Activated CD4-positive, alpha-beta T cell treated with anti-CD3 and anti-CD28 coated beads, Interleukin-2, amount 10 ng/mL, durations not matched to agents 7 days and 5 days (primary cell): ENCODE data around the gene CCL14. TPM values are rescaled to one million over a fixed set of nuclear protein-coding genes. Genes with fewer than 3 reads are reported as not detected.
"Not testable (repeated sequence)": the region's sequence is repeated elsewhere in the genome, so short reads cannot be mapped to it uniquely, and the experiment has no call there.

Experiments
- CTCF ChIA-PET: fragments of 350-600 bp; sonication (Branson Sonifier 250); formaldehyde crosslinking; loops from one replicate; lab custom pipeline; 2021; ENCODE audit warnings: antibody characterized with exemption; lab: Charles Lee
- POLR2A ChIA-PET: fragments of 350-600 bp; sonication (Branson Sonifier 250); formaldehyde crosslinking; loops from one replicate; lab custom pipeline; 2021; ENCODE audit warnings: antibody characterized with exemption; lab: Charles Lee
- DNase-seq: peaks from one replicate; pipeline ENCODE4 v3.0.0-alpha.2; 2020
- H3K27ac Mint-ChIP-seq: one replicate; pipeline ENCODE4 v1.8.0; 2021; ENCODE audit warnings: mild to moderate bottlenecking, moderate library complexity, mixed read lengths
- H3K27me3 Mint-ChIP-seq: one replicate; pipeline ENCODE4 v1.8.0; 2021; ENCODE audit warnings: mixed read lengths
- H3K36me3 Mint-ChIP-seq: one replicate; pipeline ENCODE4 v1.8.0; 2021; ENCODE audit warnings: low read depth, mixed read lengths
- H3K4me1 Mint-ChIP-seq: one replicate; pipeline ENCODE4 v1.8.0; 2021; ENCODE audit warnings: mixed read lengths
- H3K4me3 Mint-ChIP-seq: one replicate; pipeline ENCODE4 v1.8.0; 2021; ENCODE audit warnings: mild to moderate bottlenecking, moderate library complexity, mixed read lengths
- H3K9me3 Mint-ChIP-seq: one replicate; pipeline ENCODE4 v1.8.0; 2021; ENCODE audit warnings: mixed read lengths
- total RNA-seq, 2 experiments: library from RNA; stranded (reverse); gene quantifications; one replicate each; pipeline ENCODE4 v1.2.3, GENCODE V29; 2021

Gene CCL14
- total RNA-seq, 2 experiments from 2014 or later: not detected

DNA sequence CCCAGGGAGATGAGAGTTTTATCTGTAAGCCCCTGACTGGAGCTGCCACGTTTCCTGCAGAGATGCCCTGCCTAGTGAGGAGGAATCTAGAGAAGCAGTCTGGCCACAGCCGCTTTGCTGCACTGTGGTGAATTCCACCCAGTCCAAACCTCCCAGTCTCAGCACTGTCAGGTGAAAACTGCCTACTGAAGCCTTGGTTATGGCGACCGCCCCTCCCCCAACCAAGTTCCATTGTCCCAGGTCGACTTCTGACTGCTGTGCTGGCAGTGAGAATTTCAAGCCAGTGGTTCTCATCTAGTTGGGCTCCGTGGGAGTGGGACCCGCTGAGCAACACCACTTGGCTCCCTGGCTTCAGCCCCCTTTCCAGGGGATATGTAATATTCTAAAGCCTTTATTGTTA lies 32.8 kb downstream of the CCL14 start:
- ChIA-PET CTCF (no interaction called here), POLR2A (no interaction called here)
- H3K27me3 Mint-ChIP-seq: peaks cover 39% of the 10 kb centered on the region
- no peaks in the 10 kb centered on the region for H3K36me3 Mint-ChIP-seq
- H3K4me1 Mint-ChIP-seq: no peaks in the 10 kb centered on the region
- H3K9me3 Mint-ChIP-seq: no peaks in the 10 kb centered on the region
- H3K4me3 Mint-ChIP-seq: no peak overlapping the region
- H3K27ac Mint-ChIP-seq: no peak overlapping the region
- DNase-seq: no peak

GRCh38 chr17:35949401-35949800 lies 37.1 kb downstream of the CCL14 start:
- DNase-seq: no peak
- Mint-ChIP-seq H3K36me3 (no peaks in the 10 kb centered on the region), H3K4me3 (no peak overlapping the region), H3K9me3 (no peaks in the 10 kb centered on the region), H3K27me3 (peaks cover 19% of the 10 kb centered on the region), H3K4me1 (peaks cover 5% of the 10 kb centered on the region), H3K27ac (no peak overlapping the region)
- ChIA-PET CTCF (no interaction called here), POLR2A (no interaction called here)

DNA sequence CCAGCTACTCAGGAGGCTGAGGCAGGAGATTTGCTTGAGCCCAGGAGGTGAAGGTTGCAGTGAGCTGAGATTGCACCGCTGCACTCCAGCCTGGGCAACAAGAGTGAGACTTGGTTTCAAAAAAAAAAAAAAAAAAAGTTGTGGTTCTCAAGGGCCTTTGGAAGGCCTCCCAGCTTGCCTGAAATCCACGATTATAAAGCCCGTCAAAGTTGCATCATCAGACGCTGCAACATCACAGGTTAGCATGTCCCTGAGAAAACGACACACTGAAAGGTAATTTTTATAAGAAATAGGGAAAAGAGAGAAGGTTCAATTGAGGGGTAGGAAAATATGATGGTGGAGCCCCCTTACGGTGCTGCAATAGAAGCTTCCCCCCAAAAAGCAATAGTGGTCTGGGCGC lies 38.4 kb downstream of the CCL14 start:
- Mint-ChIP-seq H3K4me3 (no peak overlapping the region), H3K27me3 (peaks cover 12% of the 10 kb centered on the region), H3K36me3 (no peaks in the 10 kb centered on the region), H3K4me1 (peaks cover 5% of the 10 kb centered on the region), H3K9me3 (no peaks in the 10 kb centered on the region), H3K27ac (no peak overlapping the region)
- ChIA-PET POLR2A (no interaction called here), CTCF (interaction anchor here (0.6 to 1.2 kb wide), 4 partner anchors 28 to 1155 kb away, joined by 3 to 5 read pairs (median 3); no protein-coding TSS in a partner anchor)
- no peak for DNase-seq

GRCh38 chr17:35947156-35947585 lies 39.4 kb downstream of the CCL14 start:
- peak; percentile 61 for DNase-seq
- no peaks in the 10 kb centered on the region for H3K9me3 Mint-ChIP-seq
- peak overlapping the region; percentile 10 for H3K4me3 Mint-ChIP-seq
- no peak overlapping the region for H3K27ac Mint-ChIP-seq
- ChIA-PET CTCF (interaction anchor here (0.6 to 1.2 kb wide), 5 partner anchors 15 to 288 kb away, joined by 3 to 5 read pairs (median 4); no protein-coding TSS in a partner anchor), POLR2A (no interaction called here)
- H3K4me1 Mint-ChIP-seq: peaks cover 8% of the 10 kb centered on the region
- no peaks in the 10 kb centered on the region for H3K36me3 Mint-ChIP-seq
- H3K27me3 Mint-ChIP-seq: peaks cover 10% of the 10 kb centered on the region

GRCh38 chr17:35944151-35944550 lies 42.4 kb downstream of the CCL14 start:
- Mint-ChIP-seq H3K36me3 (no peaks in the 10 kb centered on the region), H3K9me3 (no peaks in the 10 kb centered on the region), H3K27ac (no peak overlapping the region), H3K4me3 (no peak overlapping the region), H3K27me3 (peaks cover 6% of the 10 kb centered on the region), H3K4me1 (peaks cover 8% of the 10 kb centered on the region)
- no peak for DNase-seq
- ChIA-PET CTCF (interaction anchor here (0.7 kb wide), 1 partner anchor 1673 kb away, joined by 3 read pairs; no protein-coding TSS in a partner anchor), POLR2A (no interaction called here)

DNA sequence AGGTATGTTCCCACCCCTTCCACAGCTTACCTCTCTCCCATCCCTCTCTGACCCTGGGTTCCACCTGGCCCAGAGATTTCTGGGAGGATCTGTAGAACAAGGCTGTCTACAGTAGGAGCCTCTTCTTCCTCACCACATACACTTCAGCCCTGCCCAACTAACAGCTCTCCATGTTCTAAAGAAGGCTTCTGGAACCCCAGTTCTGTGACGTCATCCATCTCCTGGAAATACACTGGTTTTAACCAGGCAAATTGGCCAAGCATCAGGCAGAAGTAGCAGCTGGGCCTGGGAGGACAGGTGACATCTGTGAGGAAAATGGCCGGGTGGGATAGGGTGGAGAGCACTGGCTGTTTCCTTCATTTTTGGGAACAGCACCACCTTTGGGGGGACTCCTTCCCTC lies 43.0 kb downstream of the CCL14 start, which contains the start of gene LYZL6:
LYZL6 (minus strand) TSS at position 177 of the 400 bp plus-strand sequence. CDS start 4,357 bp downstream, outside the sequence.
- POLR2A ChIA-PET: no interaction called here
- Mint-ChIP-seq H3K9me3 (peaks cover 2% of the 10 kb centered on the region), H3K36me3 (no peaks in the 10 kb centered on the region), H3K4me3 (no peak within 1 kb of the TSS), H3K4me1 (peaks cover 8% of the 10 kb centered on the region), H3K27ac (no peak within 1 kb of the TSS), H3K27me3 (peaks cover 6% of the 10 kb centered on the region)
- CTCF ChIA-PET: interaction anchor here (0.7 to 1.0 kb wide), 3 partner anchors 32 to 1674 kb away, joined by 3 to 8 read pairs (median 3); no protein-coding TSS in a partner anchor
- no peak for DNase-seq

DNA sequence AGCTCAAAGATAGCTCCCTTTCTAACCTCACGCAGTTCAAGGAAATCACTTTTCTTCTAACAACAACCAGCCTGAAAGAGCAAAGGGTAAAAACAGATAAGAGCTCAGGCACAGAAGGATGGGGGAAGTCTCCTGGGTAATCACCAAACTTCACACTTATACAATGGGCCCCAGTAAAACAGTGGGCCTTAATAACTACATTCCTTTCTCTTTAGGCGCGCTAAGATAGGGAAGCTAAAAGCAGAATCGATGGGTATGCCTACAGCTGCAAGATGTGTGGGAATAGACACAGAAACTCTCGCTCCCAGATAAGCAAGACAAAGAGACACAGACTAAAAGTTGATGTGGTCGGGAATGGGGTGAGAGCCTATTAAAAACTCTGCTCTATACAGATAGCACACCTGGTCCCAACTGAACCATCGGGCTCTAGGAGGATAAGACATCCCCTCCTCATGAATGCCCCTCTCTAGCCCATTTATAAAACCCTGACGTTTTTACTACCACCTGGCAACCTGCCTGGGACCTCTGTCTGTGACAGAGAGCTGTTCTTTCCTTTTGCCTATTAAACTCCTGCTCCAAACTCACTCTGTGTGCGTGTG lies 43.8 kb downstream of the CCL14 start:
- DNase-seq: no peak
- no peaks in the 10 kb centered on the region for H3K36me3 Mint-ChIP-seq
- ChIA-PET CTCF (interaction anchor here (0.7 to 1.0 kb wide), 2 partner anchors 32 to 179 kb away, joined by 3 to 8 read pairs; no protein-coding TSS in a partner anchor), POLR2A (no interaction called here)
- H3K27ac Mint-ChIP-seq: no peak overlapping the region
- H3K9me3 Mint-ChIP-seq: peaks cover 2% of the 10 kb centered on the region
- H3K4me3 Mint-ChIP-seq: no peak overlapping the region
- H3K4me1 Mint-ChIP-seq: peaks cover 8% of the 10 kb centered on the region
- peaks cover 6% of the 10 kb centered on the region for H3K27me3 Mint-ChIP-seq

DNA sequence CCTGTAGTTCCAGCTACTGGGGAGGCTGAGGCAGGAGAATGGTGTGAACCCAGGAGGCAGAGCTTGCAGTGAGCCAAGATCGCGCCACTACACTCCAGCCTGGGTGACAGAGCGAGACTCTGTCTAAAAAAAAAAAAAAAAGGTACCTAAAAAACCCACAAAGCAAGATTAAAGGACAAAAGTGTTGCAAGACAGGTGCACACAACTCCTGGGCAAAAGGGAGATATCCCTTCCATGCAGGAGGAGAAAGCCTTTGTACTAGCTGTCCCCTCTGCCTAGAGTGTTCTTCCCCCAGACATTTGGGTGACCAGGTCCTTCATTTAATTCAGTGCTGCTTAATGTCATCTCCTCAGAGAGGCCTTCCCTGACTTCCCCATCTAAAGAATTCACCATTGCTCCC lies 48.0 kb downstream of the CCL14 start:
- H3K27ac Mint-ChIP-seq, H3K4me3 Mint-ChIP-seq, POLR2A ChIA-PET, DNase-seq, H3K4me1 Mint-ChIP-seq, H3K9me3 Mint-ChIP-seq, H3K36me3 Mint-ChIP-seq: not testable (repeated sequence)
- H3K27me3 Mint-ChIP-seq: peaks cover 16% of the 10 kb centered on the region
- CTCF ChIA-PET: interaction anchor here (0.7 to 0.9 kb wide), 3 partner anchors 7 to 878 kb away, joined by 3 to 4 read pairs (median 3); partner anchors contain the start of gene RDM1

DNA sequence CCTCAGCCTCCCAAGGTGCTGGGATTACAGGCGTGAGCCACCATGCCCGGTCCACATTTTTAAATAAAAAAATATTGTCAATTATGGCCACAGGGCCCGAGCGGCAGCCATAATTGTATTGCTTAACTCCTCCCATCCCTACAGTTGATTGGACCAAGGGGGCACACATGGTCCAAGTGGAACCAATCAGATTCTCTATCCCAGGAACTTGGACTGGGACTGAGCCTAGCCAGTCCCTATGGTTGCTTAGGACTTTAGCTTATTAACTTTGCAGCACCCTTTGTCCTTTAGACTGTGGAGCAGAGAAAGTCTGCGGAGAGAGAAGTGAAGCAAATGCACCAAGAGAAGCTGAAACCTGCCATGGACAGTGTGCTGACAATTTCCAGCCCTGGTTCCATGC lies 50.5 kb downstream of the CCL14 start:
- peaks cover 2% of the 10 kb centered on the region for H3K9me3 Mint-ChIP-seq
- peaks cover 5% of the 10 kb centered on the region for H3K4me1 Mint-ChIP-seq
- CTCF ChIA-PET: interaction anchor here (0.6 kb wide), 1 partner anchor 57 kb away, joined by 3 read pairs; no protein-coding TSS in a partner anchor
- H3K36me3 Mint-ChIP-seq: peaks cover 2% of the 10 kb centered on the region
- DNase-seq: no peak
- POLR2A ChIA-PET: no interaction called here
- H3K4me3 Mint-ChIP-seq: no peak overlapping the region
- no peak overlapping the region for H3K27ac Mint-ChIP-seq
- H3K27me3 Mint-ChIP-seq: peaks cover 10% of the 10 kb centered on the region

GRCh38 chr17:35934760-35935159 lies 51.8 kb downstream of the CCL14 start:
- peaks cover 10% of the 10 kb centered on the region for H3K27me3 Mint-ChIP-seq
- H3K36me3 Mint-ChIP-seq: peaks cover 2% of the 10 kb centered on the region
- peaks cover 17% of the 10 kb centered on the region for H3K4me1 Mint-ChIP-seq
- H3K27ac Mint-ChIP-seq: no peak overlapping the region
- no peak for DNase-seq
- POLR2A ChIA-PET: interaction anchor here (0.7 kb wide), 1 partner anchor 32 kb away, joined by 5 read pairs; no protein-coding TSS in a partner anchor
- H3K4me3 Mint-ChIP-seq: no peak overlapping the region
- H3K9me3 Mint-ChIP-seq: peaks cover 2% of the 10 kb centered on the region
- CTCF ChIA-PET: interaction anchor here (0.6 to 1.6 kb wide), 4 partner anchors 39 to 262 kb away, joined by 3 to 5 read pairs (median 4); no protein-coding TSS in a partner anchor

Other genes starting within 250 kb of the CCL14 start
- gene GAS2L2, start 233.5 kb downstream of the CCL14 start, total RNA-seq: not detected
- gene C17orf50, start 225.8 kb downstream of the CCL14 start, total RNA-seq: not detected
- not detected for gene MMP28, start 191.1 kb downstream of the CCL14 start, total RNA-seq
- 100 to 1,000 TPM; 274 to 311 TPM for gene TAF15, start 177.2 kb downstream of the CCL14 start, total RNA-seq
- gene HEATR9, start 117.8 kb downstream of the CCL14 start, total RNA-seq: under 1 TPM; 0.17 to 0.27 TPM
- 10 to 100 TPM; 68.7 to 81.3 TPM for gene CCL5, start 106.4 kb downstream of the CCL14 start, total RNA-seq
- gene RDM1, start 56.0 kb downstream of the CCL14 start, total RNA-seq: 1 to 10 TPM; 7.0 to 7.9 TPM
- not detected for gene LYZL6, start 43.0 kb downstream of the CCL14 start, total RNA-seq
- not detected for gene CCL16, start 5.2 kb downstream of the CCL14 start, total RNA-seq
- not detected for gene CCL15, start 14.8 kb upstream of the CCL14 start, total RNA-seq
- gene CCL23, start 31.2 kb upstream of the CCL14 start, total RNA-seq: not detected
- not detected for gene CCL18, start 77.5 kb upstream of the CCL14 start, total RNA-seq
- 1 to 10 TPM; 3.7 to 4.1 TPM for gene CCL3, start 103.4 kb upstream of the CCL14 start, total RNA-seq
- gene CCL4, start 117.1 kb upstream of the CCL14 start, total RNA-seq: 1 to 10 TPM; 2.8 to 3.9 TPM
- 1 to 10 TPM; 2.4 to 3.3 TPM for gene TBC1D3B, start 189.9 kb upstream of the CCL14 start, total RNA-seq
- gene CCL3L1, start 210.0 kb upstream of the CCL14 start, total RNA-seq: not detected
- not detected for gene CCL4L2, start 224.3 kb upstream of the CCL14 start, total RNA-seq